Medulla oblongata (tissue), 1 donor: Measurements from ENCODE around the gene OR6N2.

ENCODE experiments used
- DNase-seq: peaks from one replicate; pipeline ENCODE4 v3.0.0-alpha.2; 2015; ENCODE audit errors: extremely low spot score

OR6N2 gene, protein sequence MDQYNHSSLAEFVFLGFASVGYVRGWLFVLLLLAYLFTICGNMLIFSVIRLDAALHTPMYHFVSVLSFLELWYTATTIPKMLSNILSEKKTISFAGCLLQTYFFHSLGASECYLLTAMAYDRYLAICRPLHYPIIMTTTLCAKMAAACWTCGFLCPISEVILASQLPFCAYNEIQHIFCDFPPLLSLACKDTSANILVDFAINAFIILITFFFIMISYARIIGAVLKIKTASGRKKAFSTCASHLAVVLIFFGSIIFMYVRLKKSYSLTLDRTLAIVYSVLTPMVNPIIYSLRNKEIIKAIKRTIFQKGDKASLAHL

DNA sequence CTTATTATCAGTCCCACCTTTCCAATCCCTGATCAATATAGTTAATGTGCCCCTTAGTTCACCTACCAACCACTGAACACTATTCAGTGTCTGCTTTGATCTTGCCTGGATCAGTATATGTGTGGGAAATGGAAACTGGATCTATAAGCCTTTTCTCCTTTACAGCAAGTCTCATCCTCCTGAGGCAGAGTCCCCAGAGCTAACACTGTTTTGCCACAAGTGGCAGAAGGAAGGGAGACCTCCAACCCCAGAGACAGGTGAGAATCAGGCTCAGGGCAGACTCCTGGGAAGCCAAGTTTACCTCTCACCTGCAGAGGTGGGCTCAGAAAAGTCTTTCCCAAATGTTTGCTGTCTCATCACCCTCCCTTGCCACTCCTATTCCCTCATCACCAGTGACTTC, at the start of gene OR6N2:
OR6N2 (minus strand) TSS at position 101 of the 400 bp plus-strand sequence. CDS start 3,569 bp downstream, outside the sequence.
- no peak for DNase-seq

DNA sequence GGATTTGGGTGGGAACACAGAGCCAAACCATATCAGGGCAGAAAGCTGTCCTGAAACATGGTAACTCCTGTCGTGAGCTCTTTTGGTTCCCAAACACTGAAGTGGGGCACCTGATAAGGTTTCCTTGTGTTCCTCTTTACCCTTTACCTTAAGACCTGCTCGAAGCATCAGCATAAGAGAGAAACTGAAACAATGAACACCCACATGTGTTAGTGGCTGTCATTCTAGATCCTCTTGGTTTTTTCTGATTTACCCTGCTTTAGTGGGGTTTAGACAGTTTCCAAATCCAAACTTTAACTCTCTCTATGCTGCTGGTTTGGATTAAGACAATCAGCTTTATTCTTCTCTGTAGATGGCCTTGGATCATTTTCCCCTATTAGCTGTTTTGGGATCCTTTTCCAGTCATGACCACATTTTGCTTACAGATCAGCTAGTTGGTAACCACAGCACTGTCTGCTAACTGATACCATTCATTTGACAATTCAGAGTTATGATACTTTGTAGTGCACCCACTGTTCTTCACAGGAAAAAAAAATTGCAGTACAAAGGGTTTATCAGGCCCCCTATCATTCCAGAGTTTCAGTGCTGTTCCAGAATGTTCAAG, 49.2 kb upstream of the OR6N2 start:
- DNase-seq: no peak

GRCh38 chr1:158821723-158822122, 40.7 kb upstream of the OR6N2 start:
- DNase-seq: no peak

DNA sequence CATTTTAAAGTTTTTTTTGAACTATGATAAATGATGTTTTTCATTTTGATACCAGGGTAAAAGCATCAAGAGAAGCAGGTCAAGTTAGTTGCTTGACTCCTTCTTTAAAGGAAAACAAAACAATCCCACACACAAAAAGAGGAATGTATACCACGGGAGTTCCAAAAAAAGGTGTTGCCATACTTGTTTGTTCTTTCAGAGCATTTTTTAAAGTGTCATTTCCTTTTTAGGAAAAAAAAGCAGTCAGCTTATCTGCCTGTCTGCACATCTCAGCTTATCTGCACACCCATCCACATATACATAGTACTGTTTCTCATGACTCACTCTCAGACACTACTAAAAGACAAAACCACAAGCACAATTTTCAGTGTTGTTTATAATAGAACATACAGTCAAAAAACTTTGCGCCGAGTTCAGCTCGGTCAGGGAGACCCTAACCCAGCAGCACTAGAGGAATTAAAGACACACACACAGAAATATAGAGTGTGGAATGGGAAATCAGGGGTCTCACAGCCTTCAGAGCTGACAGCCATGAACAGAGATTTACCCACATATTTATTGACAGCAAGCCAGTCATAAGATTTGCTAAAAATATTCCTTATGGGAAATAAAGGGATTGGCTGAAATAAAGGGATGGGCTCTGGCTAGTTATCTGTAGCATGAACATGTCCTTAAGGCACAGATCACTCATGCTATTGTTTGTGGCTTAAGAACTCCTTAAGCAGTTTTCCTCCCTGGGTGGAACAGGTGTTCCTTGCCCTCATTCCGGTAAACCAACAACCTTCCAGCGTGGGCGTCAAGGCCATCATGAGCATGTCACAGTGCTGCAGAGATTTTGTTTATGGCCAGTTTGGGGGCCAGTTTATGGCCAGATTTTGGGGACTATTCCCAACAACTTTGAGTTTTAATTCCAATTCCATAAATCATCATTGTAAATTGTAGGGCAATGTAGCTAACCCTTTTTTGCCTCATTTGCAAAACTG, 38.7 kb upstream of the OR6N2 start:
- no peak for DNase-seq

DNA sequence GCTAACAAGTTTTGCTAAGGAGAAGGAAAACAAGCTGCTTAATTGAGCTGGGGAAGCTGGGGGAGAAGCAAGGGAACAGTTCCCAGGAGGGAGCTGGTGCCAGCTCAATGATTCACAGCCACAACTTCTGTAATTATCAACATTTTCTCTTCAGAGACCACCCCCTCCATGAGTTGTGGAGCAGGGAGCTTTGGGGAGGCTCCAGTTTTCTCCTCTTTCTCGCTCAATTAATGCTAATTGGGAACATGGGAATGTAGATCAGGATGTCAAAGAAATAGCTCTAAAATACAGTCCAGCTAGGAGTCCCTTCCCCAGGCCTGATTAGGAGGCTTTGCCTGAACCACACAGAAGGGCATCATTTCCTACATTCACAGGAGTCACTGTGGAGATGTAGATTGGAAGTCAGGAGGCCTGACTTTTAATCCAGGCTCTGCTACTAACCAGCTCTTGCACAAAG, 38.0 kb upstream of the OR6N2 start:
- no peak for DNase-seq

- no peak for DNase-seq
These were observed 37.6 kb upstream of the OR6N2 start for GRCh38 chr1:158818560-158818959.

DNA sequence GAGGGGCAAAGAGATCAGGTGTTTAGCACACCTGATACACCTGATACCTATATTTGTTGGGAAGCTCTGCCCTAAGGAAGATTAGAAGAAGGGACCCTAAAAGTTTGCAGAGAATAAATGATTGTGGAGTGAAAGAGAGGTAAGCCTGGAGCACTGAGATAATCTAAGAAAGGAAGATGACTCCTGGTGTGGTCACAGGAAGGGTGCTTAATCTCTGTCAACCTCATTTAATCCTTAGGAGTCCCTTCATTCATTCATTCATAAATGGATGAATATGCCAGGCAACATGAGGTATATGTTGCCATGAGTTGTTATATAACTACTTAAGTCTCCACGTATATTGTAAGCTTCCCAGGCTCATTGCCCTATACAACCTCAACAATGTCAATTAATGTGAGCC, 34.0 kb upstream of the OR6N2 start:
- DNase-seq: no peak

GRCh38 chr1:158813164-158813563, 32.2 kb upstream of the OR6N2 start:
- DNase-seq: no peak

DNA sequence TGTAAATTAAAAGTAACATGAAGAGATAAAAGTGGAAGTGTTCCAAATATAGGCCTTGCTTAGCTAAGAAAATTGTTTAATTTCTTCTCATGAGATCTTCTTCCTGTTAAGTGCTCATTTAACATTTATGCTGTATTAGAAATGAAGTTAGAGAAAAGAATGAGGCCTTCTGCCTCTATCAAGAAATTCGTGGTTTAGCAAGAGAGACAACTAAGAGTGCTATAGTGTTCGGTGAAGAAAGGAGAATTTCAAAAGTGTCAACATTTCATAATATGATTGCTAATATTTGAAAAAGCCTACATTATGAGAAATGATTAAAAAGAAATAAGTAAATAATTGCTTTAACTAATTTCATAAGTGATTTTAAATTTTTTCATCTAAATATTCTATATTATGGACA, 31.3 kb upstream of the OR6N2 start:
- no peak for DNase-seq

- DNase-seq: peak; percentile 24
These were observed 29.3 kb upstream of the OR6N2 start for GRCh38 chr1:158810311-158810710.

DNA sequence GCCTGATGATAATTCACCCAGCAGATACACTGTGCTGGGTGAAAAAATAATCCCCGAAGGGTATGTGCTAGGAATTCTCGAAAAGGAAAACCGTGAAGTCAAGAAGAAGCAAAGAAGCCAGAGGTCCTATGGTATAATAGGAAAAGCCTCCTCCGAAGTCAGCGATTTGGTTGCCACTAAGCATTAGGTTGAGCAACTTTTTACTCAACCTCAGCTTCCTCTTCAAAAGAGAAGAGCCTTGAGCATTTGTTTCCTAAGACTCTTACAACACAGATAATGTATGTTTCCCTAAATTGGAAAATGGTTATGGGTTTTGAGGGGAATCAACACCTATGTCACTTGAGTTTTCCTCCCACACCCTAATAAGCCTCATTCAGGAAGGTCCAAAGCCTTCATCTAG, 28.9 kb upstream of the OR6N2 start:
- peak; percentile 78 for DNase-seq

DNA sequence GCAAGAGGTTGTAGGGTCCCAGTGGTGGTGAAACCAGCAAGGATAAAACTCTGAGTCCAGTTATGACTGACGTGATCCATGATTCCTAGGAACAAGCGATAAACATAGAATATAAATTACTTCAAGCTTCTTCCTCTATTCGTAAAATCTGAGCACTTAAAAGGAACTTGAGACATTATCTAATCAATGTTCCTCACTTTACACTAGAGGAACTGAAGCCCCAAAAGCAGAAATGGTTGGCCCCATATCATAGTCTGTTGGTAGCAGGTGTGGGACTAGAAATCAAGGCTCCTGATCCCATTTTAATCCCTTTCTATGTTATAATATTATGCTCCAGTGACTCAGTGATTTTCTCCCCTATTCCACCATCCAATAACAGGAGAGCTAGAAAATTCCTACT, 28.3 kb upstream of the OR6N2 start:
- DNase-seq: peak; percentile 48

DNA sequence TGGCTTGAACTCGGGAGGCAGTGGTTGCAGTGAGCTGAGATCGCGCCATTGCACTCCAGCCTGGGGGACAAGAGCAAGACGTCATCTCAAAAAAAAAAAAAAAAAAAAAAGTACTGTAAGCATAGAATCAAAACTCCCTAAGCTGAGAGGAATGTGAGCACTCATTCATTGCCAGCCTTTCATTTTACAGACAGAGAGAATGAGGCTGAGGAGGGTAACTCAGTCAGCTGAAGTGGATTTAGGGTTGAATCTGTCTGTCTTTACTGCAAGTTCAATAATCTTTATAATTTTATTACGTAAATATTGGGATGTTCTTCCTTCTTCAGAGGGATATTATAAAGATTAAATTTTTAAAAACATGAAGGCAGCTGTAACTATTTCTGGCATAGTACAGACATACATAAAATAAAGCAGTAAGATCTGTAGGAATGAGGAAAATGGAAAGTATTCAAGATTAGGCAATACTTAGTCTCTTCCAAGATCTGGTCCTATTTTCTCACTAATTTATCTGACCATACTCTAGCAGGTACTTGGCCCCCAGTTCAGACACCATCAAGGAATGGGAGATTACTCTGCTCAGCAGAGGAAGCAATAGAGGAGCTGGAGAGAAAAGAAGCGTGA, 26.0 kb upstream of the OR6N2 start:
- no peak for DNase-seq

DNA sequence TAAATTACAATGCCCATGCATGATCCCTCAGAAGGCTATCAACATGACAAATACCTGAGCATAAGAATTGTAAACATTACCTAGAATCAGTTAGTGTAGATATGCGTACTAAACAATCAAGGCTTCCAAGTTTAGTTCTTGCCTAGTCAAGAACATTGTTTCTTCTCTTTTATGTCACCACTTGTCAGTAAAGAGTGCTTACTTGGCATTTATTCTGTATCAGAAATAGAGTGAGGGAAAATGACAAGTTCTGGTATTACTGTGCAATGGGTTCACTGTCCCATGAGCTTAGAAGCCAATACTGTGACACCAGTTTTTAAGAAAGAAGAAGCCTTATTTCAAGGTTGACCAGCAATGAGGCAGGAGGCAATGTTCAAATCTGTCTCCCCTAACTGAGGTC, 22.7 kb upstream of the OR6N2 start:
- DNase-seq: no peak

DNA sequence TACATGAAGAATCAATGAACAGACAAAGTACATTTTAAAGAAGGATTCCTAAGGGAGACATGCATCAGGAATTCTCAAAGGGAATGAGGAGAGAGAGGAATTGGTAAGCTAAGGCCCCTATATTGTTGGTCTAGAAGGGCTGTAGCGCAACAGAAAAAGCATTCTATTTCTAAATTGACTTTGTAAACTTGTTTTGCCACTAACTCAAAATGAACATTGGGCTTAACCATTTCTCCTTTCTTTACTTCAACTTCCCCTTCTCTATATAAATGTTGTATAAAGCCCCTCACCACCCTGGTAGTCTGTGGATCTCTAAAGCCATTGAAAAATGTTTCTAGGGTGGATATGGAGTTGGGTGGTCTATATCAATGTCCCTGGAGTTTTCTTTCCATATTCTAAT, 20.4 kb upstream of the OR6N2 start:
- peak; percentile 12 for DNase-seq

DNA sequence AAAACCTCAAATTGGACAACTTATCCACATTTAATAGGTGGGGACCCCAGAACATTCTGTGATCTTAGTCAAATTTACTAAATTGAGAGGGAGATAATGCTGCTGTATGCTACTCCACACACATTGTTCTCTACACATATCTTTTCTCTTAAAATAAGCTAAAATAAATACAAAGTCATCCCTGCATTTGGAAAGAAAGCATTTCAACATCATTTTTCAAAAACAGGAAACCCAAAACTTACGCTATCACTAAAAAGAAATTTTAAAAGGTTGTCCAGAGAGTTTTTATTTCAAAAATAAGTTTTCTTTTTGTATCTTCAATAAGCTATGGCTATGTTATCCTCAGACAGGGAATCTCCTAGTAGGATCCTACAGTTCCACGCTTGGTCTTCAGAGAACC, 19.5 kb upstream of the OR6N2 start:
- no peak for DNase-seq

- no peak for DNase-seq
These were observed 18.7 kb upstream of the OR6N2 start for GRCh38 chr1:158799689-158800088.

DNA sequence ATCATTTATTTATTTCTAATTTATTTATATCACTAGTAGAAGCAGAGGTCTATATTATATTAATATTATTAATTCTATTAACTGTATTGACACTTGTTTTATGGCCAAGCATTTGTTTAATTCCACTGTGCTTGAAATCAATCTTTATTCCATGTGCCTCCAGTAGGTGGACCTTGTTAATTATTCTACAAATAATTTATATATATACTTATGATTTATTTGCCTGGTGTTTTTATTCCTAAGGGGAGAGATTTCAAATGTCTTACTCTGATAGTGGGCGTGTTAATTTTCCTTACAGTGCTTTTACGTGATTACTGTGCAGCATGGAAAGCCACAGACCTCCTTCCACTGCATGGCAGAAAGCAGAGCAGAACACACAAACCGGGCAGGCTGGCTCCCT, 17.5 kb upstream of the OR6N2 start:
- DNase-seq: no peak

DNA sequence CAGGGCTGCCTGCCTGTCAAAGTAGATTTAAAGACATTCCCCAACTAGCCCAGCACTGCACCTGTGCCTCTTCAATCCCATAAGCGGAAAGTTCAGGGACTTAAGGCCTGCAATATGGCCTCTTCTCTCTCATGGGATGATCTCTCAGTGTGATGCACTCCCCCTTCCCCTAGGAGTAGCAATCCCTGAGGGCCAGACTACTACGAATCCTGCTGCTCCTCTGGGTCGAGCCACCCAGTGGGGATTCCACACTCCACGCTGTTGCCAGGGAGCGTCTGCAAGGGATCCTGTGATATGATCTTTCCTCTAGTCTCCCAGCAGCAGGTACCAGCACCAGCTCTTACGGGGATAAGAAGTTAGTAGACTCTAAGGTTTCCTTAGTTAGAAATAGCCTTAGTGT, 13.2 kb upstream of the OR6N2 start:
- no peak for DNase-seq

DNA sequence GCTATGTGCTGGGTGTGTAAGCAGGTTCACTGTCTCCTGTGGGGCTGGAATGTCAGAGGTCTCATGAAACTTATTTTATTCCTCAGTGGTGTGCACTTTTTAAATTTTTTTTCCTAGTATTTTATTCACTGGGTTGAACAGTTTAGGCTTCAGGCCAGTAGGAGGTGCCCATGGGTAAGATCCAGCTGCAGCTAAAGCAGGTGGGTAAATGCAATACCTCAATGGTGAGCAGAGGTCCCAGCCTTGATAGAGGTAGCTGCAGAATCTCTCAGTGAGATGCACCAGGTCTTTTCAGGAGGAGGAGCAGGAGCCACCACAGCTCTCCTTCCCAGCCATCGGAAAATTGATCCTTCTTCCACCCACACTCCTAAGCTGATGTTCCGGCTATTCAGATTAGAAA, 12.6 kb upstream of the OR6N2 start:
- no peak for DNase-seq

- no peak for DNase-seq
These were observed 8.8 kb downstream of the OR6N2 start, which contains the start of gene OR6N1 for GRCh38 chr1:158771950-158772866. OR6N1 (minus strand) TSS chr1:158772195; CDS start chr1:158766682, 5,513 bp downstream.
